Measurements from ENCODE around the gene MED13. TPM values are rescaled to one million over a fixed set of nuclear protein-coding genes. Genes with fewer than 3 reads are reported as not detected.
"Not testable (repeated sequence)": the region's sequence is repeated elsewhere in the genome, so short reads cannot be mapped to it uniquely, and the experiment has no call there.

The MED13 gene
- total RNA-seq, 2 donors from 2014 or later = 61.9 to 77.5 TPM

GRCh38 chr17:61904094-61904710 lies 160.9 kb downstream of the MED13 start:
- no peak for DNase-seq
- Histone ChIP-seq H3K9ac (ENCODE audit: low read depth in 2 of 2, low read length in 2 of 2) (no peak overlapping the region), H3K4me1 (no peaks in the 10 kb centered on the region), H3K27ac (no peak overlapping the region), H3K4me3 (no peak overlapping the region), H3K36me3 (no peaks in the 10 kb centered on the region), H3K9me3 (no peaks in the 10 kb centered on the region), H3K27me3 (no peaks in the 10 kb centered on the region)
- intact Hi-C loops (cut with DNase I) = no loop called here
- no peak for TF ChIP-seq CTCF (IDR thresholded peaks at IDR 0.05)

GRCh38 chr17:61903251-61903650 lies 161.8 kb downstream of the MED13 start:
- H3K9me3 ChIP-seq = no peaks in the 10 kb centered on the region
- no peak overlapping the region for H3K27ac ChIP-seq
- no peak overlapping the region for H3K4me3 ChIP-seq
- no peaks in the 10 kb centered on the region for H3K36me3 ChIP-seq
- DNase-seq = no peak
- intact Hi-C loops (cut with DNase I) = no loop called here
- H3K9ac ChIP-seq (ENCODE audit: low read depth in 2 of 2, low read length in 2 of 2) = no peak overlapping the region
- H3K4me1 ChIP-seq = no peaks in the 10 kb centered on the region
- TF ChIP-seq CTCF (IDR thresholded peaks at IDR 0.05) = no peak
- H3K27me3 ChIP-seq = no peaks in the 10 kb centered on the region

GRCh38 chr17:61897548-61898180 lies 167.4 kb downstream of the MED13 start:
- Histone ChIP-seq H3K36me3 (no peaks in the 10 kb centered on the region), H3K4me1 (no peaks in the 10 kb centered on the region), H3K4me3 (no peak overlapping the region), H3K9me3 (no peaks in the 10 kb centered on the region), H3K27ac (no peak overlapping the region), H3K27me3 (no peaks in the 10 kb centered on the region), H3K9ac (ENCODE audit: low read depth in 2 of 2, low read length in 2 of 2) (no peak overlapping the region)
- intact Hi-C loops (cut with DNase I) = no loop called here
- TF ChIP-seq CTCF (IDR thresholded peaks at IDR 0.05) = no peak
- DNase-seq = no peak

GRCh38 chr17:61895391-61895790 lies 169.7 kb downstream of the MED13 start:
- Histone ChIP-seq H3K4me3 (no peak overlapping the region), H3K36me3 (no peaks in the 10 kb centered on the region), H3K4me1 (no peaks in the 10 kb centered on the region), H3K9me3 (no peaks in the 10 kb centered on the region), H3K9ac (ENCODE audit: low read depth in 2 of 2, low read length in 2 of 2) (no peak overlapping the region), H3K27ac (no peak overlapping the region), H3K27me3 (no peaks in the 10 kb centered on the region)
- TF ChIP-seq CTCF (IDR thresholded peaks at IDR 0.05) = no peak
- no peak for DNase-seq
- intact Hi-C loops (cut with DNase I) = no loop called here

GRCh38 chr17:61894310-61894709 lies 170.8 kb downstream of the MED13 start:
- H3K4me3 ChIP-seq; H3K36me3 ChIP-seq; H3K9ac ChIP-seq (ENCODE audit: low read depth in 2 of 2, low read length in 2 of 2); H3K27ac ChIP-seq; H3K4me1 ChIP-seq; DNase-seq; H3K27me3 ChIP-seq; H3K9me3 ChIP-seq; intact Hi-C loops (cut with DNase I): not testable (repeated sequence)

Other genes with a start within 250 kb of the MED13 start
- gene BRIP1, start 201.8 kb downstream of the MED13 start, total RNA-seq = 10 to 100 TPM in 1 of 2 donors, 1 to 10 TPM in 1; 3.3 to 10.1 TPM
- gene INTS2, start 137.3 kb downstream of the MED13 start, total RNA-seq = 10 to 100 TPM; 10.9 to 12.2 TPM